DMS153 treated with DMSO at 0.1 percent for 48 hours (cell line): Measurements from ENCODE around the gene EFEMP1.

Experiments used
- DNase-seq: peaks from one replicate; lab custom pipeline; 2025; ENCODE audit not compliant: unreplicated experiment; lab: John Stamatoyannopoulos, UW

The EFEMP1 gene, protein sequence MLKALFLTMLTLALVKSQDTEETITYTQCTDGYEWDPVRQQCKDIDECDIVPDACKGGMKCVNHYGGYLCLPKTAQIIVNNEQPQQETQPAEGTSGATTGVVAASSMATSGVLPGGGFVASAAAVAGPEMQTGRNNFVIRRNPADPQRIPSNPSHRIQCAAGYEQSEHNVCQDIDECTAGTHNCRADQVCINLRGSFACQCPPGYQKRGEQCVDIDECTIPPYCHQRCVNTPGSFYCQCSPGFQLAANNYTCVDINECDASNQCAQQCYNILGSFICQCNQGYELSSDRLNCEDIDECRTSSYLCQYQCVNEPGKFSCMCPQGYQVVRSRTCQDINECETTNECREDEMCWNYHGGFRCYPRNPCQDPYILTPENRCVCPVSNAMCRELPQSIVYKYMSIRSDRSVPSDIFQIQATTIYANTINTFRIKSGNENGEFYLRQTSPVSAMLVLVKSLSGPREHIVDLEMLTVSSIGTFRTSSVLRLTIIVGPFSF

GRCh38 chr2:55923091-55923981, at the start of gene EFEMP1:
Gene EFEMP1 (minus strand): TSS chr2:55923782. CDS start chr2:55922440, 1,342 bp downstream.
- peak; percentile 12 for DNase-seq

DNA sequence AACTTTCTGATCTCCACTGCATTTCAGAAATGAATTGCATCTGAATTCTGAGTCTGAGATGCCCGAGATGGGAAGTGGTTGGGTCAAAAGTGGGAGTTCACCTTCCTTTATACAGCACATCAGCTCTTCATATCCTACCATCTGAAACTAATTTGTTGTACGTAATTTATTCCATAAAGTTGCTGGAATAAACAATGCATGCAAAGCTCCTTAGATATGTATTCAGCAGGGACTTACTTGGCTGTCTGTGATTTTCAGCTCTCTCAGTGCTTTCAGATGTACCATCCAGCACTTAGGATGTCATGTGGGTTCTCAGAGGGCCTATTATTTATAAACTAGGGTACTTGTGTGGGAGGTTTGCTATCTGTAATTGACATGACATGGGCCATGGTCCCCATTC, 46.9 kb upstream of the EFEMP1 start:
- DNase-seq: no peak

GRCh38 chr2:55968941-55969340, 45.4 kb upstream of the EFEMP1 start:
- no peak for DNase-seq

- no peak for DNase-seq
Observed at GRCh38 chr2:55966401-55967118, 43.0 kb upstream of the EFEMP1 start.

- DNase-seq: no peak
Observed at GRCh38 chr2:55965966-55966365, 42.4 kb upstream of the EFEMP1 start.

DNA sequence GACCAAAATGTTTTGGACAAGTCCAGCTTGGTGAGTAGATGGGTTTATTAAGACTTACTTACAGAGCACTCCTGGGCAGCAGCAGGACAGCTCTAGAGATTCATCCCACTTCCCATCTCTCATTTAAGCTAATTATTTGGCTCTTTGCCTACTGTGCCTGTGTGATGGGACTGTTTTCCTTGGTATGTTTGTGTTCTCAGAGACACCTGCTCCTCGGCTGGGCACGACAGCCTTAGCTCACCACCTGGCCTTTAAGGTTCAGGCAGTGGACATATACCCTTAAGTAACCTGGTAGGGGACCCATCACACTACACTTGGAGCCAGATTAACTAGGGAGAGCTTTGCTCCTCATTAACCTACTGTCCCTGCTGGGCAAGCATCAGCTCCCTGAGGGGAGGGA, 41.7 kb upstream of the EFEMP1 start:
- DNase-seq: no peak

- no peak for DNase-seq
Observed at GRCh38 chr2:55962915-55963314, 39.3 kb upstream of the EFEMP1 start.

- DNase-seq: peak; percentile 36
Observed at GRCh38 chr2:55961318-55961911, 37.8 kb upstream of the EFEMP1 start.

DNA sequence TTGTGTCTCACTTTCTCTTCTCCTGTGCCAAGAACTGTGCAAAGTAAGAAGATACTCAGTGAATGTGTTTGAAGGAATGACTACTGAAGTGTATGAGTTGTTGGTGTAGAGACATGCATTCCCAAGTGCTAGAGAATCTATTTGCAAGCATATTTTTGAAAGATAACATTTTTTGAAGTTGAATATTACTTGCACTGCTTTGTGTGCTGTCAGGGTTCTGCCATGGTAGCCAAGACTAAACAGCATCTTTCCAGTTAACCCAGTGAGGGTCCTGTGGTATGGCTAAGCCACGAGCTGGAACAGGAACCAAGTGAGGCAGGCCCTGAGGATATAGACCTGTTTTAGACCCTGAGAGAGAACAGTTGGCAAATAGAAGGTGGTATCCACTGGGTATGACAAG, 35.2 kb upstream of the EFEMP1 start:
- DNase-seq: no peak

- no peak for DNase-seq
Observed at GRCh38 chr2:55957142-55957541, 33.6 kb upstream of the EFEMP1 start.

DNA sequence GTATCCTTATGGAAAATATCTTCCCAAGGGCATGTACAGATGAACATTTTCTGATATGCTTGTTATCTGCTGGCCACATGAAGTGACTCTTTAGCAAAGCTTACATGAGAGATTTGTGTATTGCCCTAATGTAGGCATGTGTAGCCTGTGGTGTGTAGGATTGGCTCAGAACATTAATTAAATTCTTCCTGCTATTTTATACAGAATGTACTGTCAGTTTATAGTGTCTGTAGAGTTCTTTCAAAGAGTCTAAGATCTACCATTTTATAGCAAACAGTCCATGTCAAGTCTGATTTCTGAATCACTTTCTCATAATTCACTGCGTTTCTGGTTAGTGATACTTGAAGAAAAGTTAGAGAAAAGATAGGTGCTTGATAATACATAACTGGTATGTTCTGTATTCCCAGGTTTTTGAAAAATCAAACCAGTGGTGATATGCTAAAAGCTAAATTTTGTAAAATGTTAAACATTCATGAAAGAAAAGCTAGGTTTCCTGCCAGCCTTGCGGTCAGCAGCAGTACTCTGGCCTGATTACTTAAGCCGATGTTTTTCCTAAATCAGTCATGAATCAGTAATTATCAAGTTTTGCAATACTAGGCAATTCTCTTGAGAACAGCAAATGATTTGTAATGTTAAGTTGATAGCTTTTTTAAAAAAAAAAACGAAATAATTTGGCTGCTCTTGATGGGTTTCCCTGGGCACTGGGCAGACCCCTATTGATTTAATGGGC, 30.9 kb upstream of the EFEMP1 start:
- DNase-seq: no peak

GRCh38 chr2:55952415-55952814, 28.8 kb upstream of the EFEMP1 start:
- DNase-seq: no peak

- no peak for DNase-seq
Observed at GRCh38 chr2:55951533-55951932, 28.0 kb upstream of the EFEMP1 start.

DNA sequence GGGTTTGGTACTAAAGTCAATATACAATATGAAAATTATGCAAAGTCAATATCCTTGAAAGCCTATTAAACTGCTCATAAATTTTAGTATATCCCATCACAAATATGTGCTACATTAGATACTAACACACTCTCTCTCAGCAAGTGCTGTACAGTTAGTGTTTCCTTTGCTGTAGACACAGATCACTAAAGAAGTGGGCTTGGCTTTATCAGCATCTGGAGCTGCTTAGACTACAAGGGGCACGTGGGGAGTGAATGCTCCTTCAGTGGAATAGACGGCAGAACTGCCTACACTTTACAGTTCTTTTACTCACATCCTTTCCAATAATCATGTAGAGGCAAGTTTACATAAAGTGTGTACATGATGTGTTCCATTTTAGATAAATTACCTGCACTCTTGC, 26.0 kb upstream of the EFEMP1 start:
- no peak for DNase-seq

DNA sequence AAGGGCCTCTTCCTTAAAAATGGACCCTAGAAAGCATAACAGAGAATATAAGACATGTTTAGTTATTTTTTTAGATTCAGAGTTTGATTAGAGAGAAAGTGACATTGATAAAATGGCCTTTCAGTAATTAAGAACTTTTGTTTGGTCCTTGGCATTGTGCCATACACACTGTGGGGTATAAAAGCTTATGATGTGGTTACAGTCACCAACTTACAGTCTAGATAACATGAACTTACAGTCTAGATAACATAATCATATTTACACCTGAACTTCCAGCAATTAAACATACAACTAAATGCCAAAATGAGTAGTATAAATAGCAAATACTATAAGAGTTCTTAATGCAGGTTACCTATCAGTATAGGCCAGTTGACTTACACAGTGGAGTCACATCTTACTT, 25.6 kb upstream of the EFEMP1 start:
- no peak for DNase-seq

DNA sequence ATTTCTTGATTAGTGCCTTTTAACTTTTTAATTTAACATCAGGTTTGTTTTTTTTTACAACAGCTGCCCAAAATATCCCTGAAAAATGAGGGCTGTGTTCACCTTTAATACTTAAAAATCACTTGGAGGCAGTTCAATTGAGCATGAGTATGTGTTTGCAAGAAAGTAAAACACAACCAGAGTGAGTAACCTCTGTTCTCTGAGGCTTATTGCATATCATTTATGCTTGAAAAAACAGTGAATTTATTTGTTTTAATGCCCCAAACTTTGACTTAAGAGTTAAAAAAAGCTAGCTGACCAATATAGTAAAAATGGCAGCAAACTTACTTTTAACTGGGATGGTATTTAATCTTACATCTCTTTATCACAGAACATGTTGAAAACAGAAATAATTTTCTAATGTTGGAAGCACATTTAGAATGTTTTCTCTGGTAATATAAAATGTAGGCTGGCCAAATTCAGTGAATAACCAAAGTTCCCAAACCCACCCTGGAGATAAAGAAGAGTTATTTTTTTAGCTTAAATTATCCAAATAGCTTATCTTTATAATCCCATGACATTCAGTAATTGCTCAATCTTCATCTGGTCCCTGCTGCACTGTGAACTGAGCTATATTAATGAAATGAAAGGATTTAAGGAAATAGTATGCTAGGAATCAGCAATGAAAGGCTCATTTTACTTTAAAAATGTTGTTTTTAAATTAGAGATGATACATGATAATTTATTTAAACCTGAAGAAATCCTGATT, 24.8 kb upstream of the EFEMP1 start:
- no peak for DNase-seq

DNA sequence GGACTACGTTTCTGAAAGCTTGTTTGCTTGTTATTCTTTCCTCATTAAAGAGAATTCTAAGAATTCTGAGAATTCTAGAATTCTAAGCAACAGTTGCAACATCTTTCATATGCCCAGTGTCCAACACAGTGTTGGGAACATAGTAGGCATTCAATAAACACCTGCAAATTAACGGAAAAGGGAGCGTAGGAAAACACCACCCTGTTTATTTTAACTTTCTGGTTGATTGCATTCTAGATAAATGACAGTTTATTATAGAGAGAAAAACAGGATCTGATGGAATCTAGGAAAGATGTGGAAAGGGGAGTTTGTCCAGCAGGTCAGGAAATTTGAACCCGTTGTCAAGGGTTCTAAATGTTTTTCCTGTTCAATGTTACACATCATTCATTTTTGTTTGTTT, 24.2 kb upstream of the EFEMP1 start:
- DNase-seq: no peak

DNA sequence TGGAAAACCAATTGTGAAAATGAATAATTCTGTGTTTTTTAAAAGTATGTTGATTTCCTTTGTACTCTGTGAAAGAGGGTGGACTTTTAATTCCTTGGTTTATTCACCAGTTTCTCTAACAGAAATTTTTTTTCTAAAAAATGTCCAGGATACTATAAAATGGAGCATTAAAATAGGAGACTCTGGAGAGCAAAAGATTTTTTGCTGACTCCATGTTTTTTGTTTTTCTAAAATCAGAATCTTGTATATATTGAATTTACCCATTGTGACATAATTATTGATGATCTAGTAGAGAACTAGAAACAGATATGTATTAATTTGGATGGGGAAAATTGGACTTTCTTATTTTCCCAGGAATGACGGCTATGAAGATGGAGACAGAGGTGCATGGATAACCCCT, 23.2 kb upstream of the EFEMP1 start:
- DNase-seq: no peak

DNA sequence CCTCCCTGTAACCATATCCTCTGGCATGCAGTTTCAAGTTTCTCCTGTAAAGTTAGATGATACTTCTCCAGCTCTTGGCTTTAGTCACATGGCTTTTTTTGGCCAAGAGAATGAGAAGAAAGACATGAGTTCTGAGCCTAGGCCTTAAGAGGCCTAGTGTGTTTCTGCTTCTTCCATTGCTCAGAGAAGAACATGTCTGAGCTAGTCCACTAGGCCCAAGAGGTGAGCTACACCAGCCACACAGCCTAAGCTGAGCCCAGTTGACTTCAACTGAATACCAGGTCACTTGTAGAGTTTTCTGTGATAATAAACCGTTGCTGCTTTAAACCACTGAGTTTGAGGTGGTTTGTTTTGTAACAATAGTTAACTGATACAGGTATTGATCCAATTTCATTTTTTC, 19.9 kb upstream of the EFEMP1 start:
- DNase-seq: no peak

DNA sequence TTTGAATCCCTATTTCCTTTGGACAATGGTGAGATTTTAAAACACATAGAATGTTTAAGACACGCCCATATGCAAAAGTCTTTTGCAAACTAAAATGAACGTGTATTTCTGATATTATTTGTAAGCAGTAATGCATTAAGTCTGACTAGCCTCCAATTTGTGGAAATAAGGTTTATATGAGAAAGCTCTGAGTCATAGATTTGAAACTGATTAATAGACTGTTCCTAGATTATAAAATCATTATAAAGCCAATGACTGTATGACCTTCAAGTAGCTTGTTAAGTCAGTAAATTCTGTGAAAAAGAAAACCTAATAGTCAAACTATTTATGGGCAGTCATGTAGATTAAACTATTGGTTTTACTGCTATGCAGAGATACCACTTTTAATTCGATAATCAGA, 12.8 kb upstream of the EFEMP1 start:
- DNase-seq: no peak
